Mammary epithelial cell (primary cell): ENCODE data around the gene TRIM38.

Source experiments
- EZH2 ChIP-seq: IDR thresholded peaks from 2 replicates; pipeline ENCODE4 v1.6.1; 2012; ENCODE audit warnings: low read length, inconsistent platforms, borderline replicate concordance
- TF ChIP-seq, protein P1 (sequence below), 2 donors: IDR thresholded peaks in 1 of 2; conservative IDR thresholded peaks in 1 of 2; 2 replicates each; pipeline ENCODE4 v1.5.1; 2011 to 2012; ENCODE audit warnings: inconsistent platforms in 2 of 2, low read length in 2 of 2, mild to moderate bottlenecking in 2 of 2, control low read depth in 1 of 2, low read depth in 1 of 2; ENCODE audit not compliant: insufficient read depth in 1 of 2; ENCODE audit errors: extremely low read depth in 1 of 2

GRCh38 chr6:25928562-25929324 is 33.9 kb upstream of the TRIM38 start:
- TF ChIP-seq, protein P1, sequence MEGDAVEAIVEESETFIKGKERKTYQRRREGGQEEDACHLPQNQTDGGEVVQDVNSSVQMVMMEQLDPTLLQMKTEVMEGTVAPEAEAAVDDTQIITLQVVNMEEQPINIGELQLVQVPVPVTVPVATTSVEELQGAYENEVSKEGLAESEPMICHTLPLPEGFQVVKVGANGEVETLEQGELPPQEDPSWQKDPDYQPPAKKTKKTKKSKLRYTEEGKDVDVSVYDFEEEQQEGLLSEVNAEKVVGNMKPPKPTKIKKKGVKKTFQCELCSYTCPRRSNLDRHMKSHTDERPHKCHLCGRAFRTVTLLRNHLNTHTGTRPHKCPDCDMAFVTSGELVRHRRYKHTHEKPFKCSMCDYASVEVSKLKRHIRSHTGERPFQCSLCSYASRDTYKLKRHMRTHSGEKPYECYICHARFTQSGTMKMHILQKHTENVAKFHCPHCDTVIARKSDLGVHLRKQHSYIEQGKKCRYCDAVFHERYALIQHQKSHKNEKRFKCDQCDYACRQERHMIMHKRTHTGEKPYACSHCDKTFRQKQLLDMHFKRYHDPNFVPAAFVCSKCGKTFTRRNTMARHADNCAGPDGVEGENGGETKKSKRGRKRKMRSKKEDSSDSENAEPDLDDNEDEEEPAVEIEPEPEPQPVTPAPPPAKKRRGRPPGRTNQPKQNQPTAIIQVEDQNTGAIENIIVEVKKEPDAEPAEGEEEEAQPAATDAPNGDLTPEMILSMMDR (conservative IDR thresholded peaks at IDR 0.05 in 1 of 2, IDR thresholded peaks at IDR 0.05 in 1 of 2; ENCODE audit: extremely low read depth in 1 of 2, insufficient read depth in 1 of 2, low read depth in 1 of 2, low read length in 2 of 2) = no peak
- TF ChIP-seq EZH2 = no peak
